Neural cell (in vitro differentiated cells): Measurements from ENCODE around the gene PAX2. TPM values are rescaled to one million over a fixed set of nuclear protein-coding genes. Genes with fewer than 3 reads are reported as not detected.

ENCODE experiments used
- H2AFZ ChIP-seq: fragments of 200-600, 300-800 bp; sonication (generic), shearing (Covaris generic); 2 replicates; pipeline ENCODE4 v1.6.0; 2014; ENCODE audit warnings: low read depth, mild to moderate bottlenecking, antibody characterized with exemption, low read length, moderate library complexity
- H3F3A ChIP-seq: fragments of 200-600 bp; shearing (Covaris generic); 2 replicates; pipeline ENCODE4 v1.6.1; 2016; ENCODE audit warnings: mild to moderate bottlenecking, moderate library complexity, mixed read lengths, antibody characterized with exemption, low read length; ENCODE audit not compliant: insufficient read depth, poor library complexity, severe bottlenecking
- H3K27ac ChIP-seq: fragments of 200-600, 300-800 bp; sonication (generic), shearing (Covaris generic); 2 replicates; pipeline ENCODE4 v1.5.1; 2014; ENCODE audit warnings: mild to moderate bottlenecking, low read length, moderate library complexity
- H3K27me3 ChIP-seq: fragments of 300-800, 200-600 bp; sonication (generic), shearing (Covaris generic); 2 replicates; pipeline ENCODE4 v1.6.0; 2014; ENCODE audit warnings: mild to moderate bottlenecking, low read depth, low read length, moderate library complexity; ENCODE audit not compliant: insufficient read depth
- H3K36me3 ChIP-seq: fragments of 300-800, 200-600 bp; sonication (generic), shearing (Covaris generic); 2 replicates; pipeline ENCODE4 v1.5.1; 2014; ENCODE audit warnings: mild to moderate bottlenecking, antibody characterized with exemption, low read length, moderate library complexity; ENCODE audit not compliant: insufficient read depth
- H3K4me2 ChIP-seq: fragments of 300-800, 200-600 bp; sonication (generic), shearing (Covaris generic); 2 replicates; pipeline ENCODE4 v1.6.0; 2014; ENCODE audit warnings: mild to moderate bottlenecking, low read length
- H3K4me3 ChIP-seq: fragments of 300-800, 200-600 bp; sonication (generic), shearing (Covaris generic); 2 replicates; pipeline ENCODE4 v1.5.1; 2014; ENCODE audit warnings: mild to moderate bottlenecking, low read length, moderate library complexity
- H3K79me2 ChIP-seq: fragments of 200-600 bp; shearing (Covaris generic); replicated peaks from 2 replicates; pipeline ENCODE4 v1.6.0; 2014; ENCODE audit warnings: mild to moderate bottlenecking, low read length, moderate library complexity; ENCODE audit not compliant: insufficient read depth
- H3K9ac ChIP-seq: fragments of 300-800, 200-600 bp; sonication (generic), shearing (Covaris generic); 2 replicates; pipeline ENCODE4 v1.6.1; 2016; ENCODE audit warnings: mild to moderate bottlenecking, low read length, mixed read lengths
- H3K9me2 ChIP-seq: fragments of 200-600 bp; shearing (Covaris generic); 2 replicates; pipeline ENCODE4 v1.6.1; 2016; ENCODE audit warnings: mild to moderate bottlenecking, low read length, mixed read lengths; ENCODE audit not compliant: insufficient read depth
- H3K9me3 ChIP-seq: fragments of 200-600, 300-800 bp; sonication (generic), shearing (Covaris generic); 2 replicates; pipeline ENCODE4 v1.6.1; 2016; ENCODE audit warnings: mild to moderate bottlenecking, mixed run types, low read length, moderate library complexity, mixed read lengths
- H4K20me1 ChIP-seq: fragments of 200-600 bp; shearing (Covaris generic); 2 replicates; pipeline ENCODE4 v1.6.1; 2016; ENCODE audit warnings: mild to moderate bottlenecking, mixed run types; ENCODE audit not compliant: insufficient read depth
- CTCF ChIP-seq: fragments of 450-650 bp; IDR thresholded peaks from 2 replicates; pipeline ENCODE4 v1.5.1; 2014; ENCODE audit warnings: antibody characterized with exemption, mild to moderate bottlenecking, moderate library complexity; ENCODE audit not compliant: poor library complexity, severe bottlenecking
- EP300 ChIP-seq: fragments of 450-650 bp; conservative IDR thresholded peaks from 2 replicates; pipeline ENCODE4 v1.6.1; 2014; ENCODE audit warnings: antibody characterized with exemption, mild to moderate bottlenecking, moderate library complexity; ENCODE audit not compliant: poor library complexity, severe bottlenecking
- EZH2 ChIP-seq: fragments of 200-600, 300-800 bp; shearing (Covaris generic), sonication (generic); IDR thresholded peaks from 2 replicates; pipeline ENCODE4 v1.6.1; 2014; ENCODE audit warnings: antibody characterized with exemption, low read length, borderline replicate concordance, mild to moderate bottlenecking; ENCODE audit not compliant: insufficient read depth, poor library complexity, severe bottlenecking
- MXI1 ChIP-seq: fragments of 450-650 bp; conservative IDR thresholded peaks from 2 replicates; pipeline ENCODE4 v1.6.1; 2014; ENCODE audit warnings: antibody characterized with exemption, mild to moderate bottlenecking; ENCODE audit not compliant: poor library complexity, severe bottlenecking
- POLR2AphosphoS5 ChIP-seq: IDR thresholded peaks from 2 replicates; pipeline ENCODE4 v1.6.1; 2012
- RAD21 ChIP-seq: fragments of 450-650 bp; conservative IDR thresholded peaks from 2 replicates; pipeline ENCODE4 v1.6.1; 2014; ENCODE audit warnings: antibody characterized with exemption, mild to moderate bottlenecking, moderate library complexity
- REST ChIP-seq: IDR thresholded peaks from 2 replicates; pipeline ENCODE4 v1.6.1; 2012; ENCODE audit warnings: borderline replicate concordance
- SMC3 ChIP-seq: fragments of 450-650 bp; conservative IDR thresholded peaks from 2 replicates; pipeline ENCODE4 v1.6.1; 2014; ENCODE audit warnings: antibody characterized with exemption, mild to moderate bottlenecking, moderate library complexity; ENCODE audit not compliant: poor library complexity
- TAF1 ChIP-seq: IDR thresholded peaks from 2 replicates; pipeline ENCODE4 v1.6.1; 2012; ENCODE audit warnings: low read depth
- polyA plus RNA-seq: library from polyadenylated mRNA; depleted of rRNA; stranded (reverse); fragments of >200 nt; gene quantifications from 2 replicates; pipeline ENCODE4 v1.2.3, GENCODE V29; 2014

The PAX2 gene
- polyA plus RNA-seq, 1 donor from 2014 or later, result not detected

GRCh38 chr10:100742936-100743335 is 2.4 kb upstream of the PAX2 start:
- no peaks in the 10 kb centered on the region for H3K9me3 ChIP-seq
- no peaks in the 10 kb centered on the region for H3K79me2 ChIP-seq
- no peak overlapping the region for H2AFZ ChIP-seq
- H3K4me2 ChIP-seq, result no peak overlapping the region
- no peaks in the 10 kb centered on the region for H4K20me1 ChIP-seq
- TF ChIP-seq EP300 (no peak), EZH2 (no peak), MXI1 (no peak), REST (no peak), CTCF (no peak), SMC3 (no peak), TAF1 (no peak), POLR2AphosphoS5 (no peak)
- no peaks in the 10 kb centered on the region for H3K9me2 ChIP-seq
- H3K4me3 ChIP-seq, result no peak overlapping the region
- H3F3A ChIP-seq, result no peaks in the 10 kb centered on the region
- peaks cover 100% of the 10 kb centered on the region for H3K27me3 ChIP-seq
- no peak overlapping the region for H3K9ac ChIP-seq
- H3K36me3 ChIP-seq, result no peaks in the 10 kb centered on the region
- H3K27ac ChIP-seq, result no peak overlapping the region

- Histone ChIP-seq H3K4me2 (no peak overlapping the region), H4K20me1 (no peaks in the 10 kb centered on the region), H3K4me3 (peak overlapping the region; percentile 38), H3K9me2 (no peaks in the 10 kb centered on the region), H3K27me3 (peaks cover 100% of the 10 kb centered on the region), H3F3A (no peaks in the 10 kb centered on the region), H3K79me2 (no peaks in the 10 kb centered on the region), H3K9ac (no peak overlapping the region), H3K36me3 (no peaks in the 10 kb centered on the region), H3K9me3 (no peaks in the 10 kb centered on the region), H3K27ac (no peak overlapping the region), H2AFZ (no peak overlapping the region)
- TF ChIP-seq EP300, result no peak
- peak; percentile 43 for TF ChIP-seq SMC3
- peak; percentile 84 for TF ChIP-seq EZH2
- peak; percentile 46 for TF ChIP-seq CTCF
- no peak for TF ChIP-seq REST
- peak; percentile 42 for TF ChIP-seq RAD21
Observed at GRCh38 chr10:100743626-100744135, 1.7 kb upstream of the PAX2 start.
